Frontal cortex (tissue), 4 donors: Measurements from ENCODE around the gene TBCE. TPM values are rescaled to one million over a fixed set of nuclear protein-coding genes. Genes with fewer than 3 reads are reported as not detected.
"Not testable (repeated sequence)": the region's sequence is repeated elsewhere in the genome, so short reads cannot be mapped to it uniquely, and the experiment has no call there.

Experiments used
- DNase-seq, 2 donors: peaks; one replicate each; pipeline ENCODE4 v3.0.0; 2012; ENCODE audit warnings: low spot score in 2 of 2
- FAIRE-seq: peaks from 2 replicates; lab custom pipeline; 2012; peaks lifted over from hg19 to GRCh38; lab: Jason Lieb, UNC
- total RNA-seq: library from RNA; depleted of rRNA; stranded (reverse); fragments of >200 nt; gene quantifications from one replicate; pipeline ENCODE4 v1.2.3, GENCODE V29; 2014
- donor health status: control.
- donor health status: control.
- donor health status: control.

The TBCE gene
- total RNA-seq, 1 donor from 2014 or later = 44.0 TPM

DNA sequence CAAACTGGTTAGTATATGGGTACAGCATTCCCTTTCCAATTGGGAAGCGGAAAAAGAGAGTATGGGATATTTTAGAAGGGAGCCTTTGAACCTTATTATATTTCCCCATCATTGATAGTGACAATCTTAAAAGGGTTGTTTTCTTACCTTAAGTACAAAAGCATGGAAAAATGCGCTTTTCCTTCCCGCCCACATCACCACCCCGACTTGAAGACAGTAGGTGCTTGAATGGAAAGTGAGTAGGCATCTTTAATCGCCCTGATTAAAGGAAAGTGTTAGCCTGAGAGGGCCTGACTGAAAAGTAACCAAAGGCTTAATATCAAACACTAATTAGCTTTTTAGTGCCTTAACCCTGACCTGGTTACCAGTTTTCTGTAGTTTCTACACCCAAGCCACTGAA lies 23.5 kb upstream of the TBCE start:
- FAIRE-seq (no peak), DNase-seq (no peak)

DNA sequence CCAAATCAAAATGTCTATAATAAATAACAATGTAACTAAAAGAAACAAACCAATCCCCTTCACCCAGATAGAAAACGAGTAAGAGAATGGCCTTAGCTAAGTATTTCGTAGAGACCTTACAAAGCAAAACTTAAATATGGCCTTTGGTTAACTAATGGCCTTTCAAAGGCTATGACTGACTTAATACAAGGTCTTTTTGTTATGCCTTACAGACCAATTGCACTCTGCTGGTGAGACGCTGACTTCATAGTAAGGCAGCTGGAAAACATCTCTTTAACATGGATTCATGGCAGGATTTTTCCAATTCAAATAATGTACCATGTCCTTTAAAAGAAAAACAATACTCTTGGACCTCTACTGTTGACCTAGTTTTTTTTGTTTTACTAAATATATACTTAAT lies 15.8 kb upstream of the TBCE start:
- DNase-seq (no peak), FAIRE-seq (no peak)

DNA sequence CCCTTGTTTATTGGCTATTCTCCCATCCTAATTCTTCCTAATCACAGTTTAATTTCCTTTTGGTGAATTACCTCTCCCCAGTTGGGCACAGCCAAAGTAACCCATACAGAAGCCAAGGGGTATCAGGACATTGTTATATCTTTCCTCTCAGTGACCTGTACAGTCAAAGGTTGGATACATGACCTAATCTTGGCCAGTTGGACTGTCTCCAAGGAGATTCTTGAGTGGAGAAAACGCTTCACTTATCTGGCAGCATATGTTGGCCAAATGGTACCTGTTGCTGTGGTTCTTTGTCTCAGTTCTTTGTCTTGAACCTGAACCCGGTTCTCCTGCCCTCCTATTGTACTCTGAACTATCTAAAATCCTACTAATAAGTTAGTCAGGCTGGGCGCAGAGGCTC lies 15.3 kb upstream of the TBCE start:
- DNase-seq = no peak
- FAIRE-seq = no peak

DNA sequence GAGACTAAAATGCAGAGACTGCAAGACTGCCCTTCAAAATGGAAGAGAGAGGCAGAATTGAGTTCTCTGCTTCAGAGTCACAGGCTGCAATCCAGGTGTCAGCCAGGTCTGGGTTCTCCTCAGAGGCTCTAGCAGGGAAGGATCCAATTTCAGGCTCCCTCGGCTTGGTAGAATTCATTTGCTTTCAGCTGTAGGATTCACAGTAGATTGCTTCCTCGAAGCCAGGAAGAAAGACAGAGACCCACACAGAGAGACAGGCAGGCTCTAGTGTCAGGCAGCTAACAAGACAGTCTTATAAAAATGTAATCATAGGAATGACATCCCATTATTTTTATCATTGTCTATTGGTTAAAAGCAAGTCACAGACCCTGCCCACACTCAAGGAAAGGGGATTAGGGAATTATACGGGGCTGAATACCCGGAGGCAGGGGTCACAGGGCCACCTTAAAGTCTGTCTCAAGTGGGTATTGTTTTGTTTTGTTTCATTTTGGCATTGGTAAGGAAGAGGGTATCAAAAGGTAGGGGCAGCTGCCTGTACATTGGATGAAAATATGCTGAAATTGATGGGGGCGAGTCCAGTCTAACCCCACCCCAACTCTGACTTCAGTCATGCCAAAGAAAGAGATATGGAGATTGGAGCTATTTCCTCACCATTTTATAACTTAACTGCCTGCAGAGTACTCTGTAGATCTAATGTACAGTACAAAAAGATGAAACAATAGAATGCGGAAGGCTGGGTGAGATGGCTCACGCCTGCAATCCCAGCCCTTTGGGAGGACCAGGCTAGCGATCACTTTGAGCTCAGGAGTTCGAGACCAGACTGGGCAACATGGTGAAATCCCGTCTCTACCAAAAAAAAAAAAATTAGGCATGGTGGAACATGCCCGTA lies 9.5 kb upstream of the TBCE start:
- DNase-seq = no peak
- FAIRE-seq = no peak

DNA sequence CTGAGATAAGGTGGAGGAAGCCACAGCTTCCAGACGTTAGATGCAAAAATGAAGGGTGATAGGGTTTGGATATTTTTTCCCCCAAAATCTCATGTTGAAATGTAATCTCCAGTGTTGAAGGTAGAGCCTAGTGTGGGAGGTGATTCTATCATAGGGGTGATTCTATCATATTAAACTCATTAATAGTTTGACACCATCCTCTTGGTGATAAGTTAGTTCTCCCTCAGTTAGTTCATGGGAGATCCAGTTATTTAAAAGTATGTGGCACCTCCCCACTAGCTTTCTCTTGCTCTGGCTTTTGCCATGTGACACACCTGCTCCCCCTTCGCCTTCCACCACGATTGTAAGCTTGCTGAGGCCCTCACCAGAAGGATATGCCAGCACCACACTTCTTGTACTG lies 8.3 kb upstream of the TBCE start:
- FAIRE-seq = no peak

DNA sequence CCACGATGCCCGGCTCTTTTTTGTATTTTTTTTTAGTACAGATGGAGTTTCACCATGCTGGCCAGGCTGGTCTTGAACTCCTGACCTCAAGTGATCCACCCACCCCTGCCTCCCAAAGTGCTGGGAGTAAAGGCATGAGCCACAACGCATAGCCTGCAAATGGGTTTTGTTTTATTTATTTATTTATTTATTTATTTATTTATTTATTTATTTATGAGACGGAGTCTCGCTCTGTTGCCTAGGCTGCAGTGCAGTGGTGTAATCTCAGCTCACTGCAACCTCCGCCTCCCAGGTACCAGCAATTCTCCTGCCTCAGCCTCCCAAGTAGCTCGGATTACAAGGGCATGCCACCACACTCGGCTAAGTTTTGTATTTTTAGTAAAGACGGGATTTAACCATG lies 3.0 kb upstream of the TBCE start:
- not testable (repeated sequence) for FAIRE-seq, DNase-seq

More for the DNA sequence above, 8.3 kb upstream of the TBCE start:
- no peak for DNase-seq

DNA sequence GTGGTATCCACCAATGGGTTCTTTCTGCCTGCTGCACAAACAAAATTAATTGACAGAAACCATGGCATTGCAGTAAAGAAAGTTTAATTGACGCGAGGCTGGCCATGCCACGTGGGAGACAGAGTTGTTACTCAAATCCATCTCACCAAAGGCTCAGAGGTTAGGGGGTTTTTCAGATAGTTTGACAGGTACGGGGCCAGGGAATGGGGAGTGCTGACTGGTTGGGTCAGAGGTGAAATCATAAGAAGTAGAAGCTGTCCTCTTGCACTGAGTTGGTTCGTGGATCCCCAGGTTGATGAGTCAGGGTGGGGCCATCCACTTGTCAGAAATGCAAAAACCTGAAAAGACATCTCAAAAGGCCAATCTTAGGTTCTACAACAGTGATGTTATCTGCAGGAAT lies 941 bp upstream of the TBCE start:
- FAIRE-seq = no peak

DNA sequence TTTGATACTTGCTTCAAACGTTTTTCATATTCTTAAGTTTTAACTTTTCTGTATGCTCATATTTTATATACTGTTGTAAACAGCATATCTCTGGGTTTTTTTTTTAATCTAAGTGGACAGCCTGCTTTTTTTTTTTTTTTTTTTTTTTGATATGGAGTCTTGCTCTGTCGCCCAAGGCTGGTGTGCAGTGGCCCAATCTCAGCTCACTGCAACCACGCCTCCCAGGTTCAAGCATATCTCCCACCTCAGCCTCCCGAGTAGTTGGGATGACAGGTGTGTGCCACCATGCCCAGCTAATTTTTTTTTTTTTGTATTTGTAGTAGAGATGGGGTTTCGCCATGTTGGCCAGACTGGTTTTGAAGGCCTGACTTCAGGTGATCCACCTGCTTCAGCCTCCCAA lies 1.2 kb downstream of the TBCE start:
- DNase-seq = no peak
- FAIRE-seq = no peak

More for the DNA sequence above, 941 bp upstream of the TBCE start:
- DNase-seq = no peak

DNA sequence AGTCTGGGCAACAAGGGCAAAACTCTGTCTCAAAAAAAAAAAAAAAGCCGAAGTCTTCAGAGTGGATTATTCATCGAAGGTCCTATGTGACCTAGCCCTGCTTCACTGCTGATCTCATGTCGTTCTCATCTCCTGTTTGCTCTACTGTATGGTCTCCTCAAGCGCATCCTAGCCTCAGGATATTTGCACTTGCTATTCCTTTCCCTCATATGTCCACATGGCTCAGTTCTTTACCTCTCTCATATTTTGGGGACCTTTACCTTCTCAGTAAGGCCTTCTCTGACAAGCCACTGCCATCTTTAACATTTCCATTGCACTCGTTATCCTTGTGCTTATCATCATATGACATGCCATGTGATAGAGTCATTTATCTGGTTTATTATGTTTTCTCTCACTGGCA lies 2.6 kb downstream of the TBCE start:
- DNase-seq = no peak
- no peak for FAIRE-seq

DNA sequence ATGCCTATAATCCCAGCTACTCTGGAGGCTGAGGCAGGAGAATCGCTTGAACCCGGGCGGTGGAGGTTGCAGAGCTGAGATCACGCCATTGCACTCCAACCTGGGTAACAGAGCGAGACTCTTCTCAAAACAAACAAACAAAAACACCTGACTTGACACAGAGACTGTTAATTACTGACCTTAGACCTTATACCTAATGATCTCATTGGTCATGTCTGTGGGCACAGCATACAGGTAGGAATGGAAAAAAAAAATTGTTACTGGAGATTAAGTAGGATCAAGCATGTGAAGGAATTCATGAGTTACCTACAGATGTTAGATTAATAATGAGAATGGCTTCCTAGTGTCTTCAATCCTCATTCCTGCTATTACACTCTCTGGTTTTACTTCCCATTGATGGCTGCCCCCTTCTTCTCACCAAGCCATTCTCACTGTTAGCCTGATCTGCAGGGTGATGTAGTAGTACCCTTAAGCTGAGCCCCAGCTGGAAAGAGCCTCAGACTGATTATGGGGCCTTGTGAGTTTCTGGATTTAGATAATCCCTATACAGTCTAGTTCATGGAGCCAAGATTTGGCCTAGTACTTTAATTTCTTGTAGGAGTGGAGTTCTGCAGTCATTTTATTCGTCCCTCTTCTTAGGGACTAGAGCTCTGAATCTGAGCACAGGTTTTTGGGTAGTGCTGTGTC lies 8.8 kb downstream of the TBCE start:
- DNase-seq = no peak
- FAIRE-seq = no peak

DNA sequence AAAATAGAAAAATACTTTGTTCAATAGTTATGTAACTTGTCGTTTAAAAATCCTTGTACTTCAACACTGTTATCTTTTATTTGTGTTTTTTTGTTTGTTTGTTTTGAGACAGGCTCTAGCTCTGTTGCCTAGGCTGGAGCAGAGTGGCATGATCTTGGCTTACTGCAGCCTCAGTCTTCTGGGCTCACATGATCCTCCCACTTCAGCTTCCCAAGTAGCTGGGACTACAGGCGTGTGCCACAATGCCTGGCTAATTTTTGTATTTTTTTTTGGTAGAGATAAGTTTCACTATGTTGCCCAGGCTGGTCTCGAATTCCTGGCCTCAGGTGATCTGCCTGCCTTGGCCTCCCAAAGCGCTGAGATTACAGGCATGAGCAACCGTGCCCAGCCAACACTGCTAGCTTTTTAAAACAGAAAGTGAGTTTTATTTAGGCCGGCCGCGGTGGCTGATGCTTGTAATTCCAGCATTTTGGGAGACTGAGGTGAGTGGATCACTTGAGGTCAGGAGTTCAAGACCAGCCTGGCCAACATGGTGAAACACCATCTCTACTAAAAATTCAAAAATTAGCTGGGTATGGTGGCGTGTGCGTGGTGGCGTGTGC lies 11.0 kb downstream of the TBCE start:
- not testable (repeated sequence) for FAIRE-seq, DNase-seq

DNA sequence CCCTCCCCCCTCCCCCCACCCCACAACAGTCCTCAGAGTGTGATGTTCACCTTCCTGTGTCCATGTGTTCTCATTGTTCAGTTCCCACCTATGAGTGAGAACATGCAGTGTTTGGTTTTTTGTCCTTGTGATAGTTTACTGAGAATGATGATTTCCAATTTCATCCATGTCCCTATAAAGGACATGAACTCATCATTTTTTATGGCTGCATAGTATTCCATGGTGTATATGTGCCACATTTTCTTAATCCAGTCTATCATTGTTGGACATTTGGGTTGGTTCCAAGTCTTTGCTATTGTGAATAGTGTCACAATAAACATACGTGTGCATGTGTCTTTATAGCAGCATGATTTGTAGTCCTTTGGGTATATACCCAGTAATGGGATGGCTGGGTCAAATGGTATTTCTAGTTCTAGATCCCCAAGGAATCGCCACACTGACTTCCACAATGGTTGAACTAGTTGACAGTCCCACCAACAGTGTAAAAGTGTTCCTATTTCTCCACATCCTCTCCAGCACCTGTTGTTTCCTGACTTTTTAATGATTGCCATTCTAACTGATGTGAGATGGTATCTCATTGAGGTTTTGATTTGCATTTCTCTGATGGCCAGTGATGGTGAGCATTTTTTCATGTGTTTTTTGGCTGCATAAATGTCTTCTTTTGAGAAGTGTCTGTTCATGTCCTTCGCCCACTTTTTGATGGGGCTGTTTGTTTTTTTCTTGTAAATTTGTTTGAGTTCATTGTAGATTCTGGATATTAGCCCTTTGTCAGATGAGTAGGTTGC lies 14.9 kb downstream of the TBCE start:
- FAIRE-seq, DNase-seq: not testable (repeated sequence)

DNA sequence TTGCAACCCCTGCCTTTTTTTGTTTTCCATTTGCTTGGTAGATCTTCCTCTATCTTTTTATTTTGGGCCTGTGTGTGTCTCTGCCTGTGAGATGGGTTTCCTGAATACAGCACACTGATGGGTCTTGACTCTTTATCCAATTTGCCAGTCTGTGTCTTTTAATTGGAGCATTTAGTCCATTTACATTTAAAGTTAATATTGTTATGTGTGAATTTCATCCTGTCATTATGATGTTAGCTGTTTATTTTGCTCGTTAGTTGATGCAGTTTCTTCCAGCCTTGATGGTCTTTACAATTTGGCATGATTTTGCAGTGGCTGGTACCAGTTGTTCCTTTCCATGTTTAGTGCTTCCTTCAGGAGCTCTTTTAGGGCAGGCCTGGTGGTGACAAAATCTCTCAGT lies 18.4 kb downstream of the TBCE start:
- not testable (repeated sequence) for DNase-seq, FAIRE-seq

DNA sequence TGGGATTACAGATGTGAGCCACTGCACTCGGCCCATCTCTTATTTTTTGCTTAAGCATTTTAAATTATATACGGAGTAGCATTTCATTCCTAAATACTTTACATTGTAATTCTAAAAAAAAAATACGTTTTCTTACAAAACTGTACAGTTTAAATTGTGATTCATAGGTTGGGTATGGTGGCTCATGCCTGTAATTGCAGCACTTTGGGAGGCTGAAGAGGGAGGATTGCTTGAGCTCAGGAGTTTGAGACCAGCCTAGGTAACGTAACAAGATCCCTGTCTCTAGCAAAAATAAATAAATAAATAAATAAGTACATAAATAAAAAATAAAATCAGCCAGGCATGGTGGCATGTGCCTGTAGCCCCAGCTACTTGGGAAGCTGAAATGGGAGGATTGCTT lies 24.6 kb downstream of the TBCE start:
- FAIRE-seq = no peak
- no peak for DNase-seq

DNA sequence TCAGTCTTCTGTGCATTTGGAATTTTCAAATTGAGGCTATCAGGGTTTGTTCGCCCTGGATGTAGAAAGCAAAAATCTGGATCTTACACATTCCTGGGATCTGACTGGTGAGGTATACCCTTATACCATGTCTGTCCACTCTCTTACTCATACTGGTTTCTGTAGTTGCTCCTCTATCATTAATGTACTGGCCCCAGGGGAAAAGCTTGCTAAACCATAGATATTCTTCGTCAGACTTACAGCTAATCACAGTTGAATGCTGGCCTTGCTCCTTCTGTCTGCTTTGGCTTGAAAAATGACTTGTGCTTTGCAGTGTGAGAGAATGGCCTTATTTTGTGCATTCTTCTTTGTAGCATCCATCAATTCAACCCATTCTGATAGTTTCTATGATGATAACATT lies 30.5 kb downstream of the TBCE start:
- DNase-seq (no peak), FAIRE-seq (no peak)

DNA sequence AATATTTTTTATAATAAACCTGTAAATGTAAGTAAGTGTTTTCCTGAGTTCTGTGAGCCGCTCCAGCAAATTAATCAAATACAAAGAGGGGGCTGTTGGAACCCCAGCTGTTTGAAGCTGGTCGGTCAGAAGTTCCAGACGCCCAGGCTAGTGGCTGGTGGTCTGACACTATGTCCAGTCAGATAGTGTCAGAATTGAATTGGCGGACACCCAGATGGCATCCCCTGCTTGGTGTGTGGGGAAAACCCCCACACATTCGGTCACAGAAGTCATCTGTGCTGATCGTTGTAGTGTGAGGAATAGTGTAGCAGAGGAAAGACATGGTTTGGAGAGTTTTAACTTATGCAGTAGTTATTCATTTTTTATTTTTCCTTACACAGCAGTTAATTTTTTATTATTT lies 32.4 kb downstream of the TBCE start:
- DNase-seq = no peak
- FAIRE-seq = no peak

DNA sequence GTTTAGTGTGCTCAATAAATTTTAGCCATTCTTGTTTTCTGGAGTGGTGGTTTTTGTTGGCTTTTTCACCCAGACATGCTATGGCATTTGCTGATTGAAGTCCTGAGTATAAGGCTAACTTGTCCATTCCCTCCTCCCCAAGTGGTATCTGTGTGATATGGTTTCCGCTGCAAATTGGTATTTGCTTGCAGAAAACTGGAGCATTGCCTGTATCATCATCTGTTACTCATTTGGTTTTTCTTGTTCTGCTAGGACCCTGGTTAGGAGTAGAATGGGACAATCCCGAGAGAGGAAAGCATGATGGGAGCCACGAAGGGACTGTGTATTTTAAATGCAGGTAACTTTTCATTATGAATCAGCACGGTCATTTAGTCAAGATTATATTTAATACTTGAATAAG lies 34.0 kb downstream of the TBCE start:
- DNase-seq (no peak), FAIRE-seq (no peak)

DNA sequence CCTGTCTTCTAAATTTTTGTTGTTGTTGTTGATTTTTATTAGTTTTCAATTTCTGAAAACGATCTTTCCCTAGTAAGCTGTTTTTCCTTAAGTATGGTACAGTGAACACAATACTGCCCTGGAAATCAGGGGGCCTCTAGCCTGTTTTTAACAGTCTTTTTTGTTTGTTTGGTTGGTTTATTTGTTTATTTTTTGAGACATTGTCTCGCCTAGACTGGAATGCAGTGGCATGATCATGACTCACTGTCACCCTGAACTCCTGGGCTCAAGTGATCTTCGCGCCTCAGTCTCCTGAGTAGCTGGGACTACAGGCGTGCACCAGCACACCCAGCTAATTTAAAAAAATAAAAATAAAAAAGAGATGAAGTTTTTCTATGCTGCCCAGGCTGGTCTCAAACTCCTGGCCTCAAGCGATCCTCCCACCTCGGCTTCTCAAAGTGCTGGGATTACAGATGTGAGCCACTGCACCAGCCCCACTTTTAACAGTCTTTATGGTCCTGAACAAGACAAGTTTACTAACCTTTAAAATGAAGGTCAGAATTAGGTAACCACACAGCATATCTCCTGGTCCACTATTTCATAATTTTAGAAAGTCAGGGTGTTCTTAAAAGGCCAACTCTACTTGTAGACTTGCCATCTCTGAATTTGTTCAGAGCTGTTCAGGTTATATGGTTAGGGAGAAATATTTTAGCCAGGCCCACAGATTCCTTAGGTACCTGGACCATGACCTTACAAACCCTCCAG lies 35.4 kb downstream of the TBCE start:
- no peak for DNase-seq
- no peak for FAIRE-seq

DNA sequence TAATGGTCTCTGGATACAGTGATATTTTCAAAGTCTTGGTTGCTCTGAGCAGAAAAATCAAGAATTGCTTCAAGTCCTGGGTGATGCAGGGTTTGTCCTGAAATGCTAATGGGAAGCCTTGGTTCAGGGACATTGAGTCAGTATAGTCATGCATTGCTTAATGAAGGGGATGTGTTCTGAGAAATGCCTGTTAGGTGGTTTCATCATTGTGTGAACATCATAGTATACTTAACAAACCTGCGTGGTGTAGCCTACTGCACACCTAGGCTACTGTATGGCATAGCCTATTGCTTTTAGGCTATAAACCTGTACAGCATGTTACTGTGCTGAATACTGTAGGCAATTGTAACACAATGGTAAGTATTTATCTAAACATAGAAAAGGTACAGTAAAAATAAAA lies 36.4 kb downstream of the TBCE start:
- no peak for DNase-seq
- no peak for FAIRE-seq
